GM19035 (cell line): ENCODE measurements around the gene CACNA1B.

Experiments
- ATAC-seq: cut with Tn5 transposase; IDR thresholded peaks from one replicate; pipeline ENCODE4 v1.9.1; 2021; ENCODE audit not compliant: unreplicated experiment

The CACNA1B gene

GRCh38 chr9:138049779-138050471 is 172.3 kb downstream of the CACNA1B start:
- no peak for ATAC-seq

- no peak for ATAC-seq
These were observed 173.1 kb downstream of the CACNA1B start for GRCh38 chr9:138050472-138051330.

- no peak for ATAC-seq
These were observed 174.2 kb downstream of the CACNA1B start for GRCh38 chr9:138051586-138052321.

- no peak for ATAC-seq
These were observed 174.7 kb downstream of the CACNA1B start for GRCh38 chr9:138052322-138052615.

GRCh38 chr9:138052635-138053320 is 175.2 kb downstream of the CACNA1B start:
- no peak for ATAC-seq

- ATAC-seq, result no peak
These were observed 175.8 kb downstream of the CACNA1B start for GRCh38 chr9:138053321-138053868.

GRCh38 chr9:138053996-138054752 is 176.6 kb downstream of the CACNA1B start:
- ATAC-seq, result no peak

- no peak for ATAC-seq
These were observed 180.1 kb downstream of the CACNA1B start for GRCh38 chr9:138057726-138058125.

- ATAC-seq, result no peak
These were observed 180.6 kb downstream of the CACNA1B start for GRCh38 chr9:138058181-138058580.

GRCh38 chr9:138059196-138059595 is 181.6 kb downstream of the CACNA1B start:
- no peak for ATAC-seq

- no peak for ATAC-seq
These were observed 182.8 kb downstream of the CACNA1B start for GRCh38 chr9:138060365-138060764.

GRCh38 chr9:138060881-138061280 is 183.3 kb downstream of the CACNA1B start:
- no peak for ATAC-seq

- ATAC-seq, result no peak
These were observed 184.0 kb downstream of the CACNA1B start for GRCh38 chr9:138061631-138062030.

- no peak for ATAC-seq
These were observed 184.6 kb downstream of the CACNA1B start for GRCh38 chr9:138062196-138062595.

GRCh38 chr9:138063033-138063432 is 185.5 kb downstream of the CACNA1B start:
- ATAC-seq, result no peak

- ATAC-seq, result no peak
These were observed 186.2 kb downstream of the CACNA1B start for GRCh38 chr9:138063785-138064184.

GRCh38 chr9:138064547-138064946 is 187.0 kb downstream of the CACNA1B start:
- ATAC-seq, result no peak

- ATAC-seq, result no peak
These were observed 187.7 kb downstream of the CACNA1B start for GRCh38 chr9:138065287-138065686.

- ATAC-seq, result no peak
These were observed 188.5 kb downstream of the CACNA1B start for GRCh38 chr9:138066049-138066448.
